HepG2 (cell line): ENCODE data around the gene RBM8A. TPM values are rescaled to one million over a fixed set of nuclear protein-coding genes. Genes with fewer than 3 reads are reported as not detected.

Experiments used
- ATAC-seq: fragments of 200-7000 bp; cut with Tn5 transposase; 3 replicates; pipeline ENCODE4 v1.9.1; 2020; ENCODE audit warnings: mild to moderate bottlenecking, moderate library complexity
- BruUV-seq: library from RNA; stranded (reverse); fragments of 400-500 nt; replicated peaks from 2 replicates; lab custom pipeline; 2021; lab: Mats Ljungman, UMichigan
- CTCF ChIA-PET: fragments of 300-600 bp; formaldehyde crosslinking; extraction: SDS; loops from one replicate; lab custom pipeline; 2021; ENCODE audit warnings: low total read pairs, inconsistent platforms, low intra/inter-chr PET ratio; lab: Yijun Ruan, JAX
- POLR2A ChIA-PET: fragments of 350-600 bp; sonication (Branson Sonifier 250); formaldehyde crosslinking; loops from one replicate; lab custom pipeline; 2020; ENCODE audit warnings: antibody characterized with exemption, inconsistent platforms; lab: Yijun Ruan, JAX
- DNase-seq: peaks from one replicate; pipeline ENCODE4 v3.0.0-alpha.2; 2015; ENCODE audit warnings: low spot score
- FAIRE-seq: peaks from 3 replicates; lab custom pipeline; 2011; peaks lifted over from hg19 to GRCh38; lab: Jason Lieb, UNC
- H2AFZ ChIP-seq: one replicate; pipeline ENCODE4 v1.6.1; 2011; ENCODE audit warnings: low read length, inconsistent platforms
- H3K27ac ChIP-seq: fragments of 300-600 bp; 3 replicates; pipeline ENCODE4 v1.8.0; 2011; ENCODE audit warnings: mixed run types, mild to moderate bottlenecking, mixed read lengths, low read length, inconsistent platforms; ENCODE audit not compliant: insufficient read depth; ENCODE audit errors: extremely low read length
- H3K27me3 ChIP-seq, 2 experiments: fragments of 200-600 bp in 1 of 2; 2 replicates in 1 of 2; 3 replicates in 1 of 2; pipeline versions ENCODE4 v1.6.0 to v1.8.0; 2011; ENCODE audit warnings: low read length in 2 of 2, mild to moderate bottlenecking in 2 of 2, moderate library complexity in 2 of 2, inconsistent platforms in 1 of 2; ENCODE audit not compliant: insufficient read depth in 2 of 2, control insufficient read depth in 1 of 2
- H3K36me3 ChIP-seq, 2 experiments: fragments of 200-600 bp in 1 of 2; replicated peaks in 1 of 2; 2 replicates in 1 of 2; 3 replicates in 1 of 2; pipeline versions ENCODE4 v1.5.1 to v1.8.0; 2011; ENCODE audit warnings: low read length in 2 of 2, inconsistent platforms in 1 of 2; ENCODE audit not compliant: insufficient read depth in 2 of 2, control insufficient read depth in 1 of 2
- H3K4me1 ChIP-seq: 2 replicates; pipeline ENCODE4 v1.5.1; 2012; ENCODE audit warnings: low read length, inconsistent platforms; ENCODE audit not compliant: insufficient read depth
- H3K4me2 ChIP-seq: 2 replicates; pipeline ENCODE4 v1.6.0; 2011; ENCODE audit warnings: low read depth, low read length, inconsistent platforms
- H3K4me3 ChIP-seq, 3 experiments: fragments of 200-600 bp in 1 of 3; sonication (generic), shearing (Covaris generic) in 1 of 3; replicated peaks in 1 of 3; 2 replicates each; pipeline ENCODE4 v1.5.1; 2011 to 2016; ENCODE audit warnings: low read length in 3 of 3, inconsistent platforms in 2 of 3, low read depth in 2 of 3, mild to moderate bottlenecking in 2 of 3, control low read depth in 1 of 3, mixed read lengths in 1 of 3; ENCODE audit not compliant: insufficient read depth in 1 of 3
- H3K79me2 ChIP-seq: one replicate; pipeline ENCODE4 v1.6.1; 2011; ENCODE audit warnings: low read length, inconsistent platforms; ENCODE audit not compliant: insufficient read depth
- H3K9ac ChIP-seq: 2 replicates; pipeline ENCODE4 v1.6.0; 2011; ENCODE audit warnings: mild to moderate bottlenecking, low read depth, low read length, inconsistent platforms; ENCODE audit not compliant: insufficient read depth
- H3K9me3 ChIP-seq: 2 replicates; pipeline ENCODE4 v1.5.1; 2012; ENCODE audit warnings: mild to moderate bottlenecking, low read length
- H4K20me1 ChIP-seq: 2 replicates; pipeline ENCODE4 v1.6.0; 2011; ENCODE audit warnings: inconsistent platforms, mild to moderate bottlenecking, low read length, moderate library complexity; ENCODE audit not compliant: insufficient read depth
- CHCHD3 ChIP-seq: sonication (generic); formaldehyde crosslinking; IDR thresholded peaks from 2 replicates; pipeline ENCODE4 v1.8.0; 2022; ENCODE audit warnings: mild to moderate bottlenecking, missing genetic modification reagents, moderate library complexity
- HOXA3 ChIP-seq: sonication (generic); formaldehyde crosslinking; IDR thresholded peaks from 2 replicates; pipeline ENCODE4 v1.5.0; 2020; ENCODE audit warnings: missing genetic modification reagents
- MAFK ChIP-seq, 2 experiments: IDR thresholded peaks in 1 of 2; conservative IDR thresholded peaks in 1 of 2; 2 replicates each; pipeline ENCODE4 v1.6.1; 2011; ENCODE audit warnings: improper control_type of control experiment in 2 of 2, low read length in 2 of 2
- PTBP1 ChIP-seq: fragments of 200-400 bp; formaldehyde crosslinking; IDR thresholded peaks from 2 replicates; pipeline ENCODE4 v1.6.1; 2018; ENCODE audit warnings: low read length, low read depth; ENCODE audit not compliant: poor library complexity, severe bottlenecking
- REXO4 ChIP-seq: sonication (generic); formaldehyde crosslinking; IDR thresholded peaks from 2 replicates; pipeline ENCODE4 v1.8.0; 2022; ENCODE audit warnings: missing genetic modification reagents, mild to moderate bottlenecking, borderline replicate concordance
- SALL2 ChIP-seq: sonication (generic); formaldehyde crosslinking; IDR thresholded peaks from 2 replicates; pipeline ENCODE4 v1.8.1; 2023; ENCODE audit warnings: mild to moderate bottlenecking, missing genetic modification reagents, inconsistent platforms
- ZNF337 ChIP-seq: sonication (generic); formaldehyde crosslinking; IDR thresholded peaks from 2 replicates; pipeline ENCODE4 v1.5.1; 2020; ENCODE audit warnings: missing genetic modification reagents, low read depth, mild to moderate bottlenecking, borderline replicate concordance
- ZNF614 ChIP-seq: IDR thresholded peaks from 2 replicates; pipeline ENCODE4 v1.6.1; 2018; ENCODE audit warnings: missing biosample characterization, missing genetic modification reagents, inconsistent platforms, borderline replicate concordance
- ZSCAN12 ChIP-seq: sonication (generic); formaldehyde crosslinking; IDR thresholded peaks from 2 replicates; pipeline ENCODE4 v1.9.0; 2021; ENCODE audit warnings: mild to moderate bottlenecking, missing genetic modification reagents
- WGBS: methylation state at CpG from one replicate; pipeline ENCODE4 v1.1.6; 2017; ENCODE audit warnings: low lambda C conversion rate; 5-methylcytosine and 5-hydroxymethylcytosine counted together
- in situ Hi-C: cut with HindIII; loops from 2 replicates; pipeline ENCODE4 v1.10.0; 2017; ENCODE audit warnings: low pct_unique_long_range_greater_than_20kb; ENCODE audit not compliant: extremely low pct_ligation_motif_present
- intact Hi-C: fragments of 100-400 bp; cut with micrococcal nuclease; formaldehyde crosslinking; loops from one replicate; pipeline ENCODE4 v1.10.0; 2022; ENCODE audit not compliant: unreplicated experiment
- polyA plus RNA-seq, 8 experiments: library from polyadenylated mRNA; depleted of rRNA in 3 of 8; stranded (reverse) in 7 of 8; unstranded in 1 of 8; fragments of >200 nt; fragmentation: Illumina TruSeq in 4 of 8; extraction: Trizol in 4 of 8; gene quantifications; 2 replicates each; pipeline versions ENCODE4 v1.2.1 to v1.2.3, GENCODE V29; 2011 to 2016; ENCODE audit warnings: low read depth in 4 of 8, missing spikeins in 1 of 8, mixed read lengths in 1 of 8; ENCODE audit not compliant: insufficient read depth in 1 of 8
- total RNA-seq, 5 experiments: library from RNA; depleted of rRNA; stranded (reverse); fragments of >200 nt; fragmentation: Illumina TruSeq; extraction: Trizol; gene quantifications; 2 replicates each; pipeline ENCODE4 v1.2.3, GENCODE V29; 2016; ENCODE audit warnings: low read depth in 1 of 5
- TF ChIP-seq, protein P1 (sequence below): sonication (generic); formaldehyde crosslinking; conservative IDR thresholded peaks from 2 replicates; pipeline ENCODE4 v1.8.0; 2022; ENCODE audit warnings: low read depth, missing genetic modification reagents
- TF ChIP-seq, protein P2 (sequence below): IDR thresholded peaks from 2 replicates; pipeline ENCODE4 v1.4.0; 2020; ENCODE audit warnings: mild to moderate bottlenecking, missing genetic modification reagents
- TF ChIP-seq, protein P3 (sequence below): sonication (generic); formaldehyde crosslinking; conservative IDR thresholded peaks from 2 replicates; pipeline ENCODE4 v1.4.0; 2020; ENCODE audit warnings: mild to moderate bottlenecking, missing genetic modification reagents, moderate library complexity

RBM8A gene
- total and polyA plus RNA-seq, 2 of the 13 experiments (the other 11 are each of a cell fraction or from before 2014, with no cell fraction given): 106 to 162 TPM

DNA sequence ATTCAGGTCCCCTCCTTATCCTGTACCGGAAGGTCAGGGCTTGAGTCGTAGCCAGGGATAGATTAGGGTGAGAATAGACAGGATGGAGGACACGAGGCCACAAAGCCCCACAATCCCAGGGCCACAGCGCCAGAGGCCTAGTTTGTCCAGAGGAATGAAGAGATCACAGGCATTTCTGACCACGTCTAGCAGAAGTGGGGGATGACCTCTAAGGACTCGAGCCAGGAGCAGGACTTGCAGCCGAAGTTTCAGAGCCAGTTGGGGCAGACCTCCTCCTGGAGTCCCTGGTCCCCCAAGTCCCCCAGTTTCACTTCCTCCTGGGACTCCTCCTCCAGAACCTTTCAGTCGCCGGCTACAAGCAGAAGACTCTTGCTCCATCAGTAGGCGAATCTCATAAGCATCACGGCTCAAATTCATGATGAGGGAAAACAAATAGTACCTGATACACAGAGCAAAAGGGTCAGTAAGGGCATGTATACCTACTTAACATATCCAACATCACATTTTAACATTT lies 15.1 kb downstream of the RBM8A start (continued):
- TF ChIP-seq PTBP1 (no peak), SALL2 (CRISPR knock-in tag) (no peak), HOXA3 (CRISPR knock-in tag) (no peak), ZSCAN12 (CRISPR knock-in tag) (no peak)
- TF ChIP-seq, protein P1, sequence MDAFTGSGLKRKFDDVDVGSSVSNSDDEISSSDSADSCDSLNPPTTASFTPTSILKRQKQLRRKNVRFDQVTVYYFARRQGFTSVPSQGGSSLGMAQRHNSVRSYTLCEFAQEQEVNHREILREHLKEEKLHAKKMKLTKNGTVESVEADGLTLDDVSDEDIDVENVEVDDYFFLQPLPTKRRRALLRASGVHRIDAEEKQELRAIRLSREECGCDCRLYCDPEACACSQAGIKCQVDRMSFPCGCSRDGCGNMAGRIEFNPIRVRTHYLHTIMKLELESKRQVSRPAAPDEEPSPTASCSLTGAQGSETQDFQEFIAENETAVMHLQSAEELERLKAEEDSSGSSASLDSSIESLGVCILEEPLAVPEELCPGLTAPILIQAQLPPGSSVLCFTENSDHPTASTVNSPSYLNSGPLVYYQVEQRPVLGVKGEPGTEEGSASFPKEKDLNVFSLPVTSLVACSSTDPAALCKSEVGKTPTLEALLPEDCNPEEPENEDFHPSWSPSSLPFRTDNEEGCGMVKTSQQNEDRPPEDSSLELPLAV (CRISPR knock-in tag): no peak

DNA sequence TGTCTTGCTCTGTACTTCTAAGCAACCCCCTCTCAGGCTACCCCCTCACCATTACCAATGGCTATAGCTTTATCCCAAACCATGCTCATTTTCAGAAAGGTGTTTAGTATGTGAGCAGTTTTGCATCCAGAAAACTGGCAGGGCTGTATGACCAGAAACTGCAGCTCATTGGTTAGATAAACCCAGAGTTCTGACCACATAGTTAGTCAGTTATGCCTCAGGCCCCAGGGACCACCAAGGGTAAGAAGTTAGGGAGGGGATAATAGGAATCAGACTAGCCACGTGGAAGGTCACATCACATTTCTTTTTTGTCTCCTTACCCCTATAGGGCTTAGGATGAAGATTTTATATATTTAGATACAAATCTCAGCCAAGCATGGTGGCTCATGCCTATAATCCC lies 18.6 kb downstream of the RBM8A start:
- Histone ChIP-seq H3K4me2 (no peak overlapping the region), H2AFZ (no peak overlapping the region), H3K9me3 (no peaks in the 10 kb centered on the region), H3K4me1 (peaks cover 46% of the 10 kb centered on the region), H4K20me1 (no peaks in the 10 kb centered on the region), H3K4me3 (no peak overlapping the region), H3K79me2 (no peaks in the 10 kb centered on the region), H3K36me3 (peaks cover 5 to 14% of the 10 kb centered on the region in 2 experiments; a peak in 4 of 5 replicates), H3K9ac (no peak overlapping the region), H3K27ac (no peak overlapping the region), H3K27me3 (no peaks in the 10 kb centered on the region)
- intact Hi-C loops (no loop called here), in situ Hi-C loops (no loop called here)
- DNase-seq (no peak), FAIRE-seq (no peak), ATAC-seq (no peak)
- WGBS: 70% methylated on average over 1 of the region's 1 CpG
- ChIA-PET POLR2A (interaction anchor here (2.0 to 4.3 kb wide), 3 partner anchors 11 to 19 kb away, joined by 5 to 25 read pairs (median 6); partner anchors contain the start of gene RBM8A), CTCF (interaction anchor here (4.4 kb wide), 1 partner anchor 17 kb away, joined by 93 read pairs; no protein-coding TSS in a partner anchor)
- BruUV-seq: no TSS peak
- TF ChIP-seq, protein P2, sequence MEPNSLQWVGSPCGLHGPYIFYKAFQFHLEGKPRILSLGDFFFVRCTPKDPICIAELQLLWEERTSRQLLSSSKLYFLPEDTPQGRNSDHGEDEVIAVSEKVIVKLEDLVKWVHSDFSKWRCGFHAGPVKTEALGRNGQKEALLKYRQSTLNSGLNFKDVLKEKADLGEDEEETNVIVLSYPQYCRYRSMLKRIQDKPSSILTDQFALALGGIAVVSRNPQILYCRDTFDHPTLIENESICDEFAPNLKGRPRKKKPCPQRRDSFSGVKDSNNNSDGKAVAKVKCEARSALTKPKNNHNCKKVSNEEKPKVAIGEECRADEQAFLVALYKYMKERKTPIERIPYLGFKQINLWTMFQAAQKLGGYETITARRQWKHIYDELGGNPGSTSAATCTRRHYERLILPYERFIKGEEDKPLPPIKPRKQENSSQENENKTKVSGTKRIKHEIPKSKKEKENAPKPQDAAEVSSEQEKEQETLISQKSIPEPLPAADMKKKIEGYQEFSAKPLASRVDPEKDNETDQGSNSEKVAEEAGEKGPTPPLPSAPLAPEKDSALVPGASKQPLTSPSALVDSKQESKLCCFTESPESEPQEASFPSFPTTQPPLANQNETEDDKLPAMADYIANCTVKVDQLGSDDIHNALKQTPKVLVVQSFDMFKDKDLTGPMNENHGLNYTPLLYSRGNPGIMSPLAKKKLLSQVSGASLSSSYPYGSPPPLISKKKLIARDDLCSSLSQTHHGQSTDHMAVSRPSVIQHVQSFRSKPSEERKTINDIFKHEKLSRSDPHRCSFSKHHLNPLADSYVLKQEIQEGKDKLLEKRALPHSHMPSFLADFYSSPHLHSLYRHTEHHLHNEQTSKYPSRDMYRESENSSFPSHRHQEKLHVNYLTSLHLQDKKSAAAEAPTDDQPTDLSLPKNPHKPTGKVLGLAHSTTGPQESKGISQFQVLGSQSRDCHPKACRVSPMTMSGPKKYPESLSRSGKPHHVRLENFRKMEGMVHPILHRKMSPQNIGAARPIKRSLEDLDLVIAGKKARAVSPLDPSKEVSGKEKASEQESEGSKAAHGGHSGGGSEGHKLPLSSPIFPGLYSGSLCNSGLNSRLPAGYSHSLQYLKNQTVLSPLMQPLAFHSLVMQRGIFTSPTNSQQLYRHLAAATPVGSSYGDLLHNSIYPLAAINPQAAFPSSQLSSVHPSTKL: no peak
- TF ChIP-seq ZNF614 (CRISPR knock-in tag) (no peak), ZNF337 (CRISPR knock-in tag) (no peak), CHCHD3 (CRISPR knock-in tag) (no peak), MAFK (conservative IDR thresholded peaks at IDR 0.05 in 1 of 2, IDR thresholded peaks at IDR 0.05 in 1 of 2; ENCODE audit: low read length in 2 of 2) (no peak), REXO4 (CRISPR knock-in tag) (no peak)
- TF ChIP-seq, protein P3, sequence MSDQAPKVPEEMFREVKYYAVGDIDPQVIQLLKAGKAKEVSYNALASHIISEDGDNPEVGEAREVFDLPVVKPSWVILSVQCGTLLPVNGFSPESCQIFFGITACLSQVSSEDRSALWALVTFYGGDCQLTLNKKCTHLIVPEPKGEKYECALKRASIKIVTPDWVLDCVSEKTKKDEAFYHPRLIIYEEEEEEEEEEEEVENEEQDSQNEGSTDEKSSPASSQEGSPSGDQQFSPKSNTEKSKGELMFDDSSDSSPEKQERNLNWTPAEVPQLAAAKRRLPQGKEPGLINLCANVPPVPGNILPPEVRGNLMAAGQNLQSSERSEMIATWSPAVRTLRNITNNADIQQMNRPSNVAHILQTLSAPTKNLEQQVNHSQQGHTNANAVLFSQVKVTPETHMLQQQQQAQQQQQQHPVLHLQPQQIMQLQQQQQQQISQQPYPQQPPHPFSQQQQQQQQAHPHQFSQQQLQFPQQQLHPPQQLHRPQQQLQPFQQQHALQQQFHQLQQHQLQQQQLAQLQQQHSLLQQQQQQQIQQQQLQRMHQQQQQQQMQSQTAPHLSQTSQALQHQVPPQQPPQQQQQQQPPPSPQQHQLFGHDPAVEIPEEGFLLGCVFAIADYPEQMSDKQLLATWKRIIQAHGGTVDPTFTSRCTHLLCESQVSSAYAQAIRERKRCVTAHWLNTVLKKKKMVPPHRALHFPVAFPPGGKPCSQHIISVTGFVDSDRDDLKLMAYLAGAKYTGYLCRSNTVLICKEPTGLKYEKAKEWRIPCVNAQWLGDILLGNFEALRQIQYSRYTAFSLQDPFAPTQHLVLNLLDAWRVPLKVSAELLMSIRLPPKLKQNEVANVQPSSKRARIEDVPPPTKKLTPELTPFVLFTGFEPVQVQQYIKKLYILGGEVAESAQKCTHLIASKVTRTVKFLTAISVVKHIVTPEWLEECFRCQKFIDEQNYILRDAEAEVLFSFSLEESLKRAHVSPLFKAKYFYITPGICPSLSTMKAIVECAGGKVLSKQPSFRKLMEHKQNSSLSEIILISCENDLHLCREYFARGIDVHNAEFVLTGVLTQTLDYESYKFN: no peak
